ENCODE results near the gene TERT. TPM values are rescaled to one million over a fixed set of nuclear protein-coding genes. Genes with fewer than 3 reads are reported as not detected.

Gene TERT
- polyA plus RNA-seq, 1 donor from 2014 or later = not detected

DNA sequence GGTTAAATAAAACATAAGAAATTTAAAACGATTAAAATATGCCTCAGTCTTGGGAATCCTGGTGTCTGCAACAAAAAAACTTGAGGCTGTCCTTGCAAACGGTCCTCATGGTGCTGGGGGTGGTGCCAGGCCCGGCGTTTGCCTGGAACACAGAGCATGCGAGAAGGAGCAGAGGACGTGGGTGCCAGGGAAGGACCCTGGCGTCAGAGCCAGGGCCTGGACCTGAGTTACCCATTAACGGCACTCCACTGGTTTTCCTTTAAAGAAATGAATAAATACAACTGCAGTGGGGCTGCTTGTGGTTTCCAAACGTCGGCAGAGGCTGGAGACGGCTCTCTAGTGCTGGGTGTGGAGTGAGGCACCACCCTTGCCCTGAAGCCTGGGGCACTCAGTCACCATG is 69.8 kb downstream of the TERT start, which contains the start of gene SLC6A18:
Gene SLC6A18 (plus strand): TSS at position 301 of the 400 bp plus-strand sequence. CDS start 97 bp downstream, at position 398.
- Histone ChIP-seq H3K27ac (ENCODE audit: low read length) (no peak within 1 kb of the TSS), H3K36me3 (ENCODE audit: insufficient read depth, low read length) (no peaks in the 10 kb centered on the region), H3F3A (ENCODE audit: insufficient read depth, low read length, poor library complexity, severe bottlenecking) (no peaks in the 10 kb centered on the region), H3K4me3 (ENCODE audit: low read length) (no peak within 1 kb of the TSS), H3K9me3 (ENCODE audit: low read length) (no peaks in the 10 kb centered on the region), H3K27me3 (ENCODE audit: insufficient read depth, low read depth, low read length) (no peaks in the 10 kb centered on the region), H2AFZ (ENCODE audit: low read depth, low read length) (no peak within 1 kb of the TSS), H3K9ac (ENCODE audit: low read length) (no peak within 1 kb of the TSS), H4K20me1 (ENCODE audit: insufficient read depth) (no peaks in the 10 kb centered on the region), H3K9me2 (ENCODE audit: insufficient read depth, low read length) (no peaks in the 10 kb centered on the region), H3K4me2 (ENCODE audit: low read length) (no peak within 1 kb of the TSS), H3K79me2 (replicated peaks; ENCODE audit: insufficient read depth, low read length) (no peaks in the 10 kb centered on the region)
- no peak for TF ChIP-seq POLR2AphosphoS5 (IDR thresholded peaks at IDR 0.05)
- TF ChIP-seq, protein P1, sequence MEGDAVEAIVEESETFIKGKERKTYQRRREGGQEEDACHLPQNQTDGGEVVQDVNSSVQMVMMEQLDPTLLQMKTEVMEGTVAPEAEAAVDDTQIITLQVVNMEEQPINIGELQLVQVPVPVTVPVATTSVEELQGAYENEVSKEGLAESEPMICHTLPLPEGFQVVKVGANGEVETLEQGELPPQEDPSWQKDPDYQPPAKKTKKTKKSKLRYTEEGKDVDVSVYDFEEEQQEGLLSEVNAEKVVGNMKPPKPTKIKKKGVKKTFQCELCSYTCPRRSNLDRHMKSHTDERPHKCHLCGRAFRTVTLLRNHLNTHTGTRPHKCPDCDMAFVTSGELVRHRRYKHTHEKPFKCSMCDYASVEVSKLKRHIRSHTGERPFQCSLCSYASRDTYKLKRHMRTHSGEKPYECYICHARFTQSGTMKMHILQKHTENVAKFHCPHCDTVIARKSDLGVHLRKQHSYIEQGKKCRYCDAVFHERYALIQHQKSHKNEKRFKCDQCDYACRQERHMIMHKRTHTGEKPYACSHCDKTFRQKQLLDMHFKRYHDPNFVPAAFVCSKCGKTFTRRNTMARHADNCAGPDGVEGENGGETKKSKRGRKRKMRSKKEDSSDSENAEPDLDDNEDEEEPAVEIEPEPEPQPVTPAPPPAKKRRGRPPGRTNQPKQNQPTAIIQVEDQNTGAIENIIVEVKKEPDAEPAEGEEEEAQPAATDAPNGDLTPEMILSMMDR (IDR thresholded peaks at IDR 0.05; ENCODE audit: poor library complexity, severe bottlenecking) = no peak
- TF ChIP-seq, protein P2, sequence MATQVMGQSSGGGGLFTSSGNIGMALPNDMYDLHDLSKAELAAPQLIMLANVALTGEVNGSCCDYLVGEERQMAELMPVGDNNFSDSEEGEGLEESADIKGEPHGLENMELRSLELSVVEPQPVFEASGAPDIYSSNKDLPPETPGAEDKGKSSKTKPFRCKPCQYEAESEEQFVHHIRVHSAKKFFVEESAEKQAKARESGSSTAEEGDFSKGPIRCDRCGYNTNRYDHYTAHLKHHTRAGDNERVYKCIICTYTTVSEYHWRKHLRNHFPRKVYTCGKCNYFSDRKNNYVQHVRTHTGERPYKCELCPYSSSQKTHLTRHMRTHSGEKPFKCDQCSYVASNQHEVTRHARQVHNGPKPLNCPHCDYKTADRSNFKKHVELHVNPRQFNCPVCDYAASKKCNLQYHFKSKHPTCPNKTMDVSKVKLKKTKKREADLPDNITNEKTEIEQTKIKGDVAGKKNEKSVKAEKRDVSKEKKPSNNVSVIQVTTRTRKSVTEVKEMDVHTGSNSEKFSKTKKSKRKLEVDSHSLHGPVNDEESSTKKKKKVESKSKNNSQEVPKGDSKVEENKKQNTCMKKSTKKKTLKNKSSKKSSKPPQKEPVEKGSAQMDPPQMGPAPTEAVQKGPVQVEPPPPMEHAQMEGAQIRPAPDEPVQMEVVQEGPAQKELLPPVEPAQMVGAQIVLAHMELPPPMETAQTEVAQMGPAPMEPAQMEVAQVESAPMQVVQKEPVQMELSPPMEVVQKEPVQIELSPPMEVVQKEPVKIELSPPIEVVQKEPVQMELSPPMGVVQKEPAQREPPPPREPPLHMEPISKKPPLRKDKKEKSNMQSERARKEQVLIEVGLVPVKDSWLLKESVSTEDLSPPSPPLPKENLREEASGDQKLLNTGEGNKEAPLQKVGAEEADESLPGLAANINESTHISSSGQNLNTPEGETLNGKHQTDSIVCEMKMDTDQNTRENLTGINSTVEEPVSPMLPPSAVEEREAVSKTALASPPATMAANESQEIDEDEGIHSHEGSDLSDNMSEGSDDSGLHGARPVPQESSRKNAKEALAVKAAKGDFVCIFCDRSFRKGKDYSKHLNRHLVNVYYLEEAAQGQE (IDR thresholded peaks at IDR 0.05; ENCODE audit: borderline replicate concordance) = no peak
- TF ChIP-seq TAF1 (IDR thresholded peaks at IDR 0.05; ENCODE audit: low read depth) = no peak
- no peak for TF ChIP-seq RAD21 (conservative IDR thresholded peaks at IDR 0.05)
- no peak for TF ChIP-seq EP300 (conservative IDR thresholded peaks at IDR 0.05; ENCODE audit: poor library complexity, severe bottlenecking)
- no peak for TF ChIP-seq MXI1 (conservative IDR thresholded peaks at IDR 0.05; ENCODE audit: poor library complexity, severe bottlenecking)
- no peak for TF ChIP-seq SMC3 (conservative IDR thresholded peaks at IDR 0.05; ENCODE audit: poor library complexity)
- TF ChIP-seq EZH2 (IDR thresholded peaks at IDR 0.05; ENCODE audit: borderline replicate concordance, insufficient read depth, low read length, poor library complexity, severe bottlenecking) = no peak

DNA sequence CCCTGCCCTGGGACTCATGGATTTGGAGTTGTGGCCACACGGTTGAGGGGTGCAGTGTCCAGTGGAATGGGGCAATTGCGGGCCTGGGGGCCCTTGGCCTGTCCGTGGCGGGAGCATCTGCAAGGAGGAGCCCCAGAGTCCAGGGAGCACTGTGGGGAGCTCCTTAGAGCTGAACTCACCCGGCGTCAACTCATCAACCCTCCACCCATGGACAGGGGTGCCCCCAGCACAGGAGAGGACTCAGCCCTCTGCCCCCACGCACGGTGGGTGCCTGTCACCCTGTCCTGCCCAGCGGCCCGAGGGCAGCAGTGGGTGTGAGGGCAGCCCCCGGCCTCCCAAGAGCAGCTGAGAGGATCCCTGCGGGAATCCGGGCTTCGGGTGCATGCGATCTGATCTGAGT is 70.2 kb downstream of the TERT start:
- H3K9ac ChIP-seq (ENCODE audit: low read length) = no peak overlapping the region
- no peak overlapping the region for H3K4me2 ChIP-seq (ENCODE audit: low read length)
- H3K36me3 ChIP-seq (ENCODE audit: insufficient read depth, low read length) = no peaks in the 10 kb centered on the region
- H3K4me3 ChIP-seq (ENCODE audit: low read length) = no peak overlapping the region
- no peaks in the 10 kb centered on the region for H3K9me2 ChIP-seq (ENCODE audit: insufficient read depth, low read length)
- no peaks in the 10 kb centered on the region for H3K9me3 ChIP-seq (ENCODE audit: low read length)
- H4K20me1 ChIP-seq (ENCODE audit: insufficient read depth) = no peaks in the 10 kb centered on the region
- no peak overlapping the region for H3K27ac ChIP-seq (ENCODE audit: low read length)
- TF ChIP-seq TAF1 (IDR thresholded peaks at IDR 0.05; ENCODE audit: low read depth) = no peak
- TF ChIP-seq POLR2AphosphoS5 (IDR thresholded peaks at IDR 0.05) = no peak
- TF ChIP-seq, protein P2 (IDR thresholded peaks at IDR 0.05; ENCODE audit: borderline replicate concordance) = no peak
- TF ChIP-seq EZH2 (IDR thresholded peaks at IDR 0.05; ENCODE audit: borderline replicate concordance, insufficient read depth, low read length, poor library complexity, severe bottlenecking) = no peak
- no peak for TF ChIP-seq SMC3 (conservative IDR thresholded peaks at IDR 0.05; ENCODE audit: poor library complexity)
- TF ChIP-seq, protein P1 (IDR thresholded peaks at IDR 0.05; ENCODE audit: poor library complexity, severe bottlenecking) = no peak
- TF ChIP-seq EP300 (conservative IDR thresholded peaks at IDR 0.05; ENCODE audit: poor library complexity, severe bottlenecking) = no peak
- no peak for TF ChIP-seq MXI1 (conservative IDR thresholded peaks at IDR 0.05; ENCODE audit: poor library complexity, severe bottlenecking)
- TF ChIP-seq RAD21 (conservative IDR thresholded peaks at IDR 0.05) = no peak
- H3K79me2 ChIP-seq (replicated peaks; ENCODE audit: insufficient read depth, low read length) = no peaks in the 10 kb centered on the region
- no peak overlapping the region for H2AFZ ChIP-seq (ENCODE audit: low read depth, low read length)
- H3F3A ChIP-seq (ENCODE audit: insufficient read depth, low read length, poor library complexity, severe bottlenecking) = no peaks in the 10 kb centered on the region
- H3K27me3 ChIP-seq (ENCODE audit: insufficient read depth, low read depth, low read length) = no peaks in the 10 kb centered on the region

All from neural cell (in vitro differentiated cells).